ENCODE measurements around the gene TRIM62.
"Not testable (repeated sequence)": the region's sequence is repeated elsewhere in the genome, so short reads cannot be mapped to it uniquely, and the experiment has no call there.

The TRIM62 gene

GRCh38 chr1:33130297-33130696, 51.5 kb downstream of the TRIM62 start:
- DNase-seq, result no peak

- DNase-seq, result no peak
Observed at GRCh38 chr1:33128781-33129180, 53.1 kb downstream of the TRIM62 start.

- DNase-seq, result peak; percentile 99
Observed at GRCh38 chr1:33127001-33127823, 54.6 kb downstream of the TRIM62 start.

GRCh38 chr1:33126411-33127000, 55.3 kb downstream of the TRIM62 start:
- no peak for DNase-seq

- not testable (repeated sequence) for DNase-seq
Observed at GRCh38 chr1:33124647-33125046, 57.2 kb downstream of the TRIM62 start.

- no peak for DNase-seq
Observed at GRCh38 chr1:33123266-33123665, 58.6 kb downstream of the TRIM62 start.

- DNase-seq, result no peak
Observed at GRCh38 chr1:33122483-33123178, 59.2 kb downstream of the TRIM62 start.

- no peak for DNase-seq
Observed at GRCh38 chr1:33121728-33122127, 60.1 kb downstream of the TRIM62 start.

- DNase-seq, result no peak
Observed at GRCh38 chr1:33120436-33121231, 61.2 kb downstream of the TRIM62 start.

GRCh38 chr1:33119532-33120217, 62.2 kb downstream of the TRIM62 start:
- no peak for DNase-seq

- DNase-seq, result no peak
Observed at GRCh38 chr1:33119050-33119449, 62.8 kb downstream of the TRIM62 start.

GRCh38 chr1:33118274-33118673, 63.6 kb downstream of the TRIM62 start:
- no peak for DNase-seq

GRCh38 chr1:33117440-33118085, 64.3 kb downstream of the TRIM62 start:
- no peak for DNase-seq

- no peak for DNase-seq
Observed at GRCh38 chr1:33111965-33112364, 69.9 kb downstream of the TRIM62 start.

GRCh38 chr1:33110477-33110876, 71.4 kb downstream of the TRIM62 start:
- DNase-seq, result no peak

- not testable (repeated sequence) for DNase-seq
Observed at GRCh38 chr1:33100119-33100415, 81.8 kb downstream of the TRIM62 start.

GRCh38 chr1:33099290-33100118, 82.3 kb downstream of the TRIM62 start:
- DNase-seq, result peak; percentile 93

GRCh38 chr1:33098371-33098770, 83.5 kb downstream of the TRIM62 start:
- DNase-seq, result no peak

- no peak for DNase-seq
Observed at GRCh38 chr1:33097762-33098161, 84.1 kb downstream of the TRIM62 start.

GRCh38 chr1:33097137-33097611, 84.7 kb downstream of the TRIM62 start:
- no peak for DNase-seq
